Left lung (tissue), 10 donors: Measurements from ENCODE around the gene SLC27A1. TPM values are rescaled to one million over a fixed set of nuclear protein-coding genes. Genes with fewer than 3 reads are reported as not detected.
"Not testable (repeated sequence)": the region's sequence is repeated elsewhere in the genome, so short reads cannot be mapped to it uniquely, and the experiment has no call there.

Experiments
- ATAC-seq: fragments of 200-7000 bp; cut with Tn5 transposase; one replicate; pipeline ENCODE4 v1.9.1; 2020; ENCODE audit warnings: moderate library complexity
- DNase-seq, 4 donors: peaks; one replicate each; pipeline ENCODE4 v3.0.0-alpha.2; 2013 to 2020
- H3K27ac ChIP-seq, 2 donors: fragments of 200-600 bp; sonication (generic) in 1 of 2; one replicate each; pipeline versions ENCODE4 v1.5.0 to v1.8.0; 2020 to 2021
- H3K27me3 ChIP-seq, 2 donors: fragments of 200-600 bp; sonication (generic) in 1 of 2; one replicate each; pipeline versions ENCODE4 v1.5.0 to v1.8.0; 2020 to 2021
- H3K36me3 ChIP-seq, 2 donors: fragments of 200-600 bp; sonication (generic) in 1 of 2; one replicate each; pipeline versions ENCODE4 v1.5.0 to v1.8.0; 2020 to 2021
- H3K4me1 ChIP-seq, 2 donors: fragments of 200-600 bp; one replicate each; pipeline ENCODE4 v1.8.0; 2021
- H3K4me3 ChIP-seq, 2 donors: fragments of 200-600 bp; sonication (generic) in 1 of 2; one replicate each; pipeline versions ENCODE4 v1.5.0 to v1.8.0; 2020 to 2021; ENCODE audit warnings: mild to moderate bottlenecking in 1 of 2
- H3K9me3 ChIP-seq, 2 donors: fragments of 200-600 bp; sonication (generic) in 1 of 2; one replicate each; pipeline versions ENCODE4 v1.5.0 to v1.8.0; 2020 to 2021
- intact Hi-C, 2 donors: fragments of 100-400 bp; cut with DNase I; formaldehyde crosslinking; loops; one replicate each; pipeline versions ENCODE4 v1.11.2 to v1.14.2; 2022
- polyA plus RNA-seq, 6 donors: library from polyadenylated mRNA; unstranded; fragments of 120-200 nt; gene quantifications; one replicate each; pipeline ENCODE4 v1.2.1, GENCODE V29; 2013; ENCODE audit not compliant: insufficient read length in 6 of 6
- total RNA-seq, 2 donors: library from RNA; stranded (reverse); fragmentation: NEBNext Ultra II Directional; extraction: Animal tissue kit (Norgen Biotek cat#: 25700); gene quantifications; one replicate each; pipeline ENCODE4 v1.2.1, GENCODE V29; 2021
- TF ChIP-seq, protein P1 (sequence below), 2 donors: fragments of 200-600 bp; sonication (generic) in 1 of 2; IDR thresholded peaks; one replicate each; pipeline versions ENCODE4 v1.5.0 to v1.8.0; 2021; ENCODE audit warnings: antibody characterized with exemption in 2 of 2
- donor health status: DM: no; HTN: yes; CAD: no.
- donor health status: DM: no; HTN: no; CAD: no.

The SLC27A1 gene
- total and polyA plus RNA-seq, 8 donors, result 16.9 to 28.1 (median 24.1) TPM

DNA sequence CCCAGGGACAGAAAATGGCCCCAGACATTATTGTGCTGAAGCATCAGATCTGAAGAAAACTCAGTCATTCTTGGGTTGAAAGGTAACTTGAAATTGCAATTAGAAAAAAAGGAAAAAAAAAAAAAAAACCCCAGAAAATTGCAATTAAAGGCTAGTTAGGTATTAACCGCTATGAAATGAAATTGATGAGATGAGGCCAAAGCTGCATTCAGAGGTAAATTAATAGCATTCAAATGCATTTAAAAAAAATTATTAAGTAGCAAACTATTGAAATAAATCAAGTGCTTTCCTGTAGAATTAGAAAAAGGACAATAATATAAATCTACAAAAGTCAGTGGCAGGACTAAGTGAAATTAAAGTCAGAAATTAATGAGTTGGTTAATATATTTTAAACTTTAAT lies 47.6 kb downstream of the SLC27A1 start:
- Histone ChIP-seq H3K4me3 (no peak overlapping the region), H3K4me1 (peaks cover 0 to 21% of the 10 kb centered on the region in 2 donors), H3K27ac (no peak overlapping the region), H3K27me3 (no peaks in the 10 kb centered on the region), H3K9me3 (peaks cover 0 to 16% of the 10 kb centered on the region in 2 donors), H3K36me3 (peaks cover 0 to 62% of the 10 kb centered on the region in 2 donors)
- intact Hi-C loops, result no loop called here
- ATAC-seq (no peak), DNase-seq (no peak)
- TF ChIP-seq, protein P1, sequence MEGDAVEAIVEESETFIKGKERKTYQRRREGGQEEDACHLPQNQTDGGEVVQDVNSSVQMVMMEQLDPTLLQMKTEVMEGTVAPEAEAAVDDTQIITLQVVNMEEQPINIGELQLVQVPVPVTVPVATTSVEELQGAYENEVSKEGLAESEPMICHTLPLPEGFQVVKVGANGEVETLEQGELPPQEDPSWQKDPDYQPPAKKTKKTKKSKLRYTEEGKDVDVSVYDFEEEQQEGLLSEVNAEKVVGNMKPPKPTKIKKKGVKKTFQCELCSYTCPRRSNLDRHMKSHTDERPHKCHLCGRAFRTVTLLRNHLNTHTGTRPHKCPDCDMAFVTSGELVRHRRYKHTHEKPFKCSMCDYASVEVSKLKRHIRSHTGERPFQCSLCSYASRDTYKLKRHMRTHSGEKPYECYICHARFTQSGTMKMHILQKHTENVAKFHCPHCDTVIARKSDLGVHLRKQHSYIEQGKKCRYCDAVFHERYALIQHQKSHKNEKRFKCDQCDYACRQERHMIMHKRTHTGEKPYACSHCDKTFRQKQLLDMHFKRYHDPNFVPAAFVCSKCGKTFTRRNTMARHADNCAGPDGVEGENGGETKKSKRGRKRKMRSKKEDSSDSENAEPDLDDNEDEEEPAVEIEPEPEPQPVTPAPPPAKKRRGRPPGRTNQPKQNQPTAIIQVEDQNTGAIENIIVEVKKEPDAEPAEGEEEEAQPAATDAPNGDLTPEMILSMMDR (IDR thresholded peaks at IDR 0.05), result no peak

GRCh38 chr19:17518654-17519053 lies 48.3 kb downstream of the SLC27A1 start:
- Histone ChIP-seq H3K36me3 (peaks cover 0 to 62% of the 10 kb centered on the region in 2 donors), H3K9me3 (peaks cover 0 to 16% of the 10 kb centered on the region in 2 donors), H3K4me1 (peaks cover 4 to 21% of the 10 kb centered on the region in 2 donors)
- H3K27me3 ChIP-seq, H3K27ac ChIP-seq, intact Hi-C loops, H3K4me3 ChIP-seq, DNase-seq, ATAC-seq: not testable (repeated sequence)

- Histone ChIP-seq H3K4me1 (peaks cover 4 to 23% of the 10 kb centered on the region in 2 donors), H3K27me3 (no peaks in the 10 kb centered on the region), H3K4me3 (no peak overlapping the region), H3K9me3 (peaks cover 0 to 16% of the 10 kb centered on the region in 2 donors), H3K27ac (no peak overlapping the region), H3K36me3 (peaks cover 0 to 60% of the 10 kb centered on the region in 2 donors)
- TF ChIP-seq, protein P1 (IDR thresholded peaks at IDR 0.05), result no peak
- ATAC-seq (no peak), DNase-seq (no peak)
- intact Hi-C loops, result no loop called here
Measured at GRCh38 chr19:17519967-17520366, 49.6 kb downstream of the SLC27A1 start.

GRCh38 chr19:17520865-17521264 lies 50.5 kb downstream of the SLC27A1 start:
- Histone ChIP-seq H3K27ac (no peak overlapping the region), H3K27me3 (no peaks in the 10 kb centered on the region), H3K9me3 (peaks cover 0 to 16% of the 10 kb centered on the region in 2 donors), H3K36me3 (peaks cover 0 to 52% of the 10 kb centered on the region in 2 donors), H3K4me3 (no peak overlapping the region), H3K4me1 (peaks cover 4 to 23% of the 10 kb centered on the region in 2 donors)
- TF ChIP-seq, protein P1 (IDR thresholded peaks at IDR 0.05), result no peak
- DNase-seq, result no peak
- intact Hi-C loops, result no loop called here
- no peak for ATAC-seq

DNA sequence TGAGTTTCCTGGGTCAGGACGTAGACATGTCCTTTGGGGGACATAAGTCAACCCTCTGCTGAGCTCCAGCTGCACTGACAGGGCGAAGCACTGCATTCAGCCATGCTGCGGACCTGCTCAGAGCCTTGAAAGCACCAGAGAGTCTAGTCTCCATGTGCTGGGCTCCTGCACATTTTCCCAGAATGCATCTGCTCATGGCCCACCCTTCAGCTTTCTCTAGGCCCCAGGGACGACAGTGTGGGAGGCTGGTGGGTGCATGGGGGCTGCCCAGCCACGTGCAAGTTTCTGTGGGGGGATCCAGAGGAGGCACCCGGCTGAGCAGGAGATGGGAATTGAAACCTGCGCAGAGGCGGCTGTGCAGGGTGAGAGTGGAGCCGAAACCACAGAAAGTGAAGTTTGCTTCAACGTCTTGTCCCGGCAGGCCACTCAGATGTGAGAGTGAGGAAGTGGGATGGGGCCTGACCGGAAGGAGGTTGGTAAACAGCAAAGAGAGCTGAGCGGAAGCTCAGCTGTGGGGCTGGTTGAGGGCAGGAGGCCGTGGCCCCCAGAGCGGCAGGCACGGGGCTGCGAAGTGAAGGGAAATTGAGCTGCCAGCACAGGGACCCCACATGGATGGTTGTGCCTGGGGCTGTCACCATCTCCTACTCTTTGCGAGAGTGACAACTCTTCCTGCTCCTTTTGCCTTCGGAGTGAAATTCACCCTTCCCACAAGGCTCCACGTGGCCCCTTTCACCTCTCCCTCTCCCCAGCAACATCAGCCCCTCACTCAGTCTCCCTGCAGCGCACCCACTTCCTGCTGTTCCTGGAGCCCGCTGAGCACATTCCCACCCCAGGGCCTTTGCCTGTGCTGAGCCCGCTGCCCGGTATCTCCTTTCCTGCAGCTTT lies 52.9 kb downstream of the SLC27A1 start:
- DNase-seq (peak in 3 of 4 donors; percentile 39 to 89 (median 86)), ATAC-seq (peak; percentile 83)
- H3K36me3 ChIP-seq, result peaks cover 0 to 29% of the 10 kb centered on the region in 2 donors
- H3K4me3 ChIP-seq, result peak overlapping the region in 1 of 2 donors; percentile 11
- H3K4me1 ChIP-seq, result peaks cover 4 to 23% of the 10 kb centered on the region in 2 donors
- H3K9me3 ChIP-seq, result peaks cover 0 to 2% of the 10 kb centered on the region in 2 donors
- H3K27ac ChIP-seq, result peak overlapping the region; percentile 70 to 94
- H3K27me3 ChIP-seq, result peaks cover 0 to 17% of the 10 kb centered on the region in 2 donors
- intact Hi-C loops, result no loop called here
- TF ChIP-seq, protein P1 (IDR thresholded peaks at IDR 0.05), result no peak
